Esophagus squamous epithelium (tissue), 4 donors: ENCODE results near the gene NEDD4.
"Not testable (repeated sequence)": the region's sequence is repeated elsewhere in the genome, so short reads cannot be mapped to it uniquely, and the experiment has no call there.

Experiments used
- CTCF ChIP-seq, 6 experiments: fragments of 450-650 bp in 4 of 6; fragments of 200-600 bp in 2 of 6; sonication (generic) in 2 of 6; IDR thresholded peaks; one replicate each; pipeline ENCODE4 v1.5.1; 2016 to 2019; ENCODE audit warnings: antibody characterized with exemption in 6 of 6, mild to moderate bottlenecking in 4 of 6, moderate library complexity in 4 of 6
- POLR2A ChIP-seq, 4 donors: fragments of 450-650 bp; IDR thresholded peaks; one replicate each; pipeline ENCODE4 v1.6.1; 2017; ENCODE audit warnings: antibody characterized with exemption in 4 of 4, mild to moderate bottlenecking in 4 of 4, moderate library complexity in 3 of 4

- not testable (repeated sequence) for TF ChIP-seq POLR2A, CTCF (IDR thresholded peaks at IDR 0.05)
Observed at GRCh38 chr15:55944606-55945005, 48.8 kb downstream of the NEDD4 start.
